Stimulated activated CD4-positive, alpha-beta T cell treated with anti-CD3 and anti-CD28 coated beads, Interleukin-1b, Interleukin-23, amount 100 ng/mL, for 4 hours (primary cell): ENCODE data around the gene DNMT3A.
"Not testable (repeated sequence)": the region's sequence is repeated elsewhere in the genome, so short reads cannot be mapped to it uniquely, and the experiment has no call there.

Experiments
- DNase-seq, 2 donors: peaks; one replicate each; pipeline ENCODE4 v3.0.0-alpha.2; 2020; ENCODE audit warnings: low read depth in 2 of 2

The DNMT3A gene

DNA sequence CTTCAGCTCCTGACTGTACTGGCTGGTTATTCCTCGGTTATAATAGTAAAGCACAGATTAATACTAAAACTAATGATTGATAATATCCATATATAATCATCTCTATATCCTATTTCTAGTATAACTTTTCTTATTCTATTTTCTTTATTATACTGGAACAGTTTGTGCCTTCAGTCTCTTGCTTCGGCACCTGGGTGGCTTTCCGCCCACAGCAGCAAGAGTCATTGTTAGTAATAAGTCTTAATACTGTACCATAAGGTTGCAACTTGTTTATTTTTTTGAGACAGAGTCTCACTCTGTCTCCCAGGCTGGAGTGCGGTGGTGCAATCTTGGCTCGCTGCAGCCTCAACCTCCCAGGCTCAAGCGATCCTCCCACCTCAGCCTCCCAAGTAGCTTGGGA, 130.8 kb downstream of the DNMT3A start:
- not testable (repeated sequence) for DNase-seq

DNA sequence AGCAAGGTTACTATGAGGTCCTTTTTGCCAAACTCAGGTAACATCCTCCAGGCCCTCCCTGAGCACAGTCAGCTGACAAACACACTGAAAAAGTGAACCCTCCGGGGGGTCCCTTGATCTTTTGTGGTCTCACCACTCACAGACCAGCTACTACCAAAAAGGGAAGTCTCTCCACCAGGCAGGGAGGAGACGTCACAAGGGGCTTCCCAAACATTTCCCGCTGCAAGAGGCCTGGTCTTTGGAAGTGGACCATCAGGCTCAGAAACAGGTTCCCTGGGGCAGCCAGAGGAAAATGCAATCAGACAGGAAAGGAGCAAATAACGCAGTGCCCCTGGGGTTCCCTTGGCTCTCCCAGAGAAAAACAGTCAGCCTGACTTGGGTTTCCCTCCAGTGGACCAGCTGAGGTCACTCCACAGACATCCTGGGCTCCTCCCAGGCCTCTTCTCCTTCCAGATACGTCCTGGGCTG, 134.6 kb downstream of the DNMT3A start:
- no peak for DNase-seq

DNA sequence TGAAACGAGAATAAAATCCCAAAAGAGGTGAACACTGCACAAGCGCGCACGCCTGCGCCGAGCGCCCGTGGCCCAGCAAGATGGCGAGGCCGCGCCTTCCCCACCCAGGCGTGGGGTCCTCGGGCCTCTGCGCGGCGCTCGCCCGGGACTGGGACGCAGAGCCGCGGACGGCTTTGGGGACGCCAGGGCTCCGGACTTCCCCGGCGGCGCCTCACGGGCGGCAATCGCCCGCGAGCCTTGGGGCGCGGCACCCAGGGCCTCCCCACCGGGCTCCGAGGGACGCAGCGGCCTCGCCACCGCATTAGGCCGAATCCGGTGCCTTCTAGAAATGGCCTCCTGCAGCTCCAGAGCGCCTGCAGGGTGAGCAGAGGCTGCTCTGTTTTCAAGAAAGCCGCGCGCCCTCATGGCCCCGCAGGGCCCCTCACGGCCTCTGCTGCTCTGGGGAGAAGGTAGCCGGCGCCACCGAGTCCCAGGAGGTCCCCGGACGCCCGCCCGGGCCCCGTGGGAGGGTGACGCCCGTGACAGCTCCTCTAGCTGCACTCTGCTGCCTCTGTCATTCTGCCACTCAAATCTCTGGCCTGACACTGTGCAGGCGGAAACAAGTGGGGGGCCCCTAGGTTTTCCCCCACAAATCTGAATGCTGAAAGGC, 137.4 kb downstream of the DNMT3A start:
- DNase-seq = no peak

DNA sequence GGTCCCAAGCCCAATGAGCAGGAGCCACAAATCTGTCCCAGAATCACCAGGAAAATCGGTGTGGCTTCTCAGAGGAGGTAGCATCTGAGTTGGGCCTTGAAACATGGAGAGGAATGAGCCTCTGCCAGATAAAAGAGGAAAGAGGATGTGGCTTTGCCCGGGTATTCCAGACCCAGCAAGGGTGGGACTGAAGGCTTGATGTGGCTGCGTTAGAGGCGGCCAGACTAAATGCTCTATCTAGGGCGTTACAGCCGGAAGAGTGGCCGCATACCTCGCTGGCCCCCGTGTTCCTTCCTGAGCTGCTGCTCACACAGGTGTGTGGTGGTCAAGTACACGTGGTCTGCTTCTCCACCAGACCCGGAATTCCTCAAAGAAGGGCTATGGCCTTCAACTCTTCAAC, 139.4 kb downstream of the DNMT3A start:
- no peak for DNase-seq

DNA sequence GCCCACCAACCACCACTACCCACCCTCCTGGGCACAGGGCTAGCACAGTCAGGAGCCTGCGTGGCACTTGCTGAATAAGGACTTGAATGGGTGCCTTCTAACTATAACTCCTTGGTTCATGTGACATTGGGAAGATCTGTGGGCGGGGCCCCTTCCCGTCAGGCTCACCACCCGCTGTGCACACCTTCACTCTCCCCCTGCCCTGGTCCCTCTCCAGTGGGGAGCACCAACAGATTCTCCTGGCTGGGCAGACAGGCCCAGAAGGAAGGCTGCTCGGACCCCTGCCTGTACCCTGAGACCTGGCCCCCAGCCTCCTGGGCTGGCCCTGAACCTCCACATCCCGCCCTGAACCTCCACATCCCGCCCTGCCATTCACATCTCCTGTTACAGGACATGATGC, 139.9 kb downstream of the DNMT3A start:
- no peak for DNase-seq

DNA sequence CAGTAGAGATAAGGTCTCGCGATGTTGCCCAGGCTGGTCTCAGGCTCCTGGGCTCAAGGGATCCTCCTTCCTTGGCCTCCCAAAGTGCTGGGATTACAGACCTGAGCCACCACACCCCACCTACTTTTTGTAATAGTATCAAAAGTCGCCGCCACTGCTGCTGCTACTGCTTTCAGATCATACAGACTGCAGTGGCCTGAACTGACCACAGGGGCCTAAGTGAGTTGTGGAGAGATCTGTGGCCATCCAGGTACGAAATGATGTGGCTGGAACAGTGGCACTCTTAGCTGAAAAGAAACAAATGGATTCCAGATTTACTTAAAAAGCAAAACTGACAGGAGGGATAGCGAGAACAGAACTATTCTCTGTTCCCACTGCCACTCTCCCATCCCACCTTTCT, 140.5 kb downstream of the DNMT3A start:
- DNase-seq = no peak

DNA sequence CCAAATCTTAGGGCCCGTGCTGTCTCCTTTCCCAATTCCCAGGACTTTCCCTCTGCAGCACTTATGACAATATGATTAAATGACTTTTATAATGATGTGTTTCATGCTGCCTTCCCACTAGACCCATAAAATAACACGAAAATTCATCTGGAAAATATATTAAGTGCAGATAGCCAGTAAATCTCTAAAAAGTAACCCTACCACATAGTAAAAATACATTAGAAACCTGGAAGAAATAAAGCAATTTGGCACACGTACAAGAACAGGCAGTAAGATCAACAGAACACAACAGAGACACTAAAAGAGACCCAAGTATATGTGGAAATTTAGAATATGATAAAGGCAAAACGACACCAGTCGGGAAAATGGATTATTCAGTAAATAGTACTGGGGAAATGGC, 143.1 kb downstream of the DNMT3A start:
- DNase-seq = no peak

DNA sequence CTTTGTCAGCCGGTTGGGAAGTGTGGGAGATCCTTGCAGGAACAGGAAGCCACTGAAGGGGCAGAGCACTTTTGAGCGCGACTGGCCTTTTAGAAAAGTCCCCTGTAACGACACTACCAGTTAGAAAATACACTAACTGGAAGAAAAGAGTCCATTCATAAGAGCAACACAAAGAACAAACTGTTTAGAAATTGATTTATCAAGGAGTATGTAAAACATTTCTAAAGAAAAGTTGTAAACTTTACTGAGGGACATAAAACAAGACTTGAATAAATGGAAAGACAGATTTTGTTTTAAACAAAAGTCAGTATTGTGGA, 143.6 kb downstream of the DNMT3A start:
- no peak for DNase-seq

DNA sequence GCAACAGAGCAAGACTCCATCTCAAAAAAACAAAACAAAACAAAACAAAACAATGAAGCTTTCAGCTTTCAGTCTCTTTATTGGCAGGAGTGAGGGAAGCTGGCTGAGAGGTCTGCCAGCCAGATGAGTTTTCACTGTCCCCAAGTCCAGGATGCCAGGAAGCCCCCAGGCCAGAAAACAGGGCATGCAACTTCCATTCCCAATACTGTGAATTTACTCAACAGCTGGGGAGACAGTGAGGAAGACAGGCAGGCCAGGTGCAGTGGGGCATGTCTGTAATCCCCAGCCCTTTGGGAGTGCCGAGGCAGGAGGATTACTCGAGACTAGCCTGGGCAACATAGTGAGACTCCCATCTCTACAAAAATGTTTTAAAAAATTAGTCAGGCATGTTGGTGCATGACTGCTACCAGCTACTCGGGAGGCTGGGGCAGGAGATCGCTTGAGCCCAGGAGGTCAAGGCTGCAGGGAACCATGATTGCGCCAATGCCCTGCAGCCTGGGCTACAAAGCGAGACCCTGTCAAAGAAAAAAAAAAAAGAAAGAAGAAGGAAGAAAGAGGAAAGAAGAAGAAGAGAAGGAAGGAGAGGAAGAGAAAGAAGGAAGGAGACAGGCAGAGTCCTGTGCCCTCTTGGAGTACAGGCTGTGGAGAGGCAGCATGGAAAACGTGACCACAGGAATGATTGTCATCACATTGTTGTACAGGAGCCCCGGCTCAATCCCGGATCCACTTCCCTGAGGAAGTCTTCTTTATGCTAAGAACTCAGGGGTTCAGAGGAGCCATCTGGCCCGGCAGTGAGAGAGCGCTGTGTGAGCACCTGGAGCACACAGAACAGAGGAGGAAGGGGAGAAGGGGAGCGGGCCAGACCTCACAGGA, 144.2 kb downstream of the DNMT3A start:
- no peak for DNase-seq

DNA sequence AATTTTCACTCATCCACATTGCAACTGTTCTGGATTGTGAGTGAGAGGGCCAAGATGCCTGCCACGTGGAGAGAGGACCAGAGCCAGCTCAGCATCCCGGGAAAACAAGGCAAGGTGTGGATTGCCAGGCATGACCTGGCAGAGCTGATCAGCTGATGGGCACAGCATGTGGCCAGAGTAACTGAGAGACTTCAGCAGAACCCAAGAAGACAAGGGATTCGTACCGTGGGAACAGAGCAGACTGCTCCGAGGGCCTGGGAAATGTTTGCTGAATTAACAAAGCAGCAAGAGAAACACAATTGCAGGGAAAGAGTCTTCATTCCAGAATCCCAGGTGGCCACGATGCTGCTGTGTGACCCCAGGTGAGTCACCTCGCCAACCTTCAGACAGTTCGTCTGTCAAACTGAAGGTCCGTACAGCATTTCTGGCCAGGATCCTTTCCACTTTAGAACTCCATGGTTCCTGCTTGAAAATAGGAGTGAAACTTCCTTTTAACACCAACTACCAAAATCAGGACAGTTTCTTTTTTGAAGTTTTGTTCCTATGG, 147.1 kb downstream of the DNMT3A start:
- no peak for DNase-seq

DNA sequence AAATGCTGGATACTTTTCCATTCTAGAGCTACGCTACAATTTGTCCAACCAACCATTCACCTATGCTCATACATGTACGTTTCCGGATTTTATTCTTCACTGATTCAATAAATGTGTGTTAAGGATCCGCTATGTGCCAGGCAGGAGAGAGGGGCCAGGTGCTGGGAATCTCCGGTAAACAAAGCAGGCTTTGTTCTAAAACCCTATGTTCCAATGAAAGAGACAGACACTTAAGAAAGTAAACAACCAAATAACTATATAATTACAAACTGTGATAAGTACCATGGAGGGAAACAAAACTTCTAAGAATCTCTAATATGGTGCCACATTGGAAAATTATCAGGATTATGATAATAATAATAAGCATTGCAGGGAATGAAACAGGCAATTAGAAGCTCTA, 151.2 kb downstream of the DNMT3A start:
- no peak for DNase-seq

DNA sequence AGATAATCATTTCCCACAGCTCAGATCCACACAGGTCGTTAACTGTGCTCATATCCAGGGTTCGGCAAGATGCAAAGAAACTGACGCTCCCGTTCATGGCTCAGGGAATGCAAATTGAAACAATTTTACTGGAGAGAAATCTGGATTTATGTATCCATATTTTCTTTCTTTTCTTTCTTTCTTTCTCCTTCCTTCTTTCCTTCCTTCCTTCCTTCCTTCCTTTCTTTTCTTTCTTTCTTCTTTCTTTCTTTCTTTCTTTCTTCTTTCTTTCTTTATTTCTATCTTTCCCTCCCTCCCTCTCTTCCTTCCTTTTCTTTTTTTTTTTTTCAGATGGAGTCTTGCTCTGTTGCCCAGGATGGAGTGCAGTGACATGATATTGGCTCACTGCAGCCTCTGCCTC, 153.3 kb downstream of the DNMT3A start:
- no peak for DNase-seq

DNA sequence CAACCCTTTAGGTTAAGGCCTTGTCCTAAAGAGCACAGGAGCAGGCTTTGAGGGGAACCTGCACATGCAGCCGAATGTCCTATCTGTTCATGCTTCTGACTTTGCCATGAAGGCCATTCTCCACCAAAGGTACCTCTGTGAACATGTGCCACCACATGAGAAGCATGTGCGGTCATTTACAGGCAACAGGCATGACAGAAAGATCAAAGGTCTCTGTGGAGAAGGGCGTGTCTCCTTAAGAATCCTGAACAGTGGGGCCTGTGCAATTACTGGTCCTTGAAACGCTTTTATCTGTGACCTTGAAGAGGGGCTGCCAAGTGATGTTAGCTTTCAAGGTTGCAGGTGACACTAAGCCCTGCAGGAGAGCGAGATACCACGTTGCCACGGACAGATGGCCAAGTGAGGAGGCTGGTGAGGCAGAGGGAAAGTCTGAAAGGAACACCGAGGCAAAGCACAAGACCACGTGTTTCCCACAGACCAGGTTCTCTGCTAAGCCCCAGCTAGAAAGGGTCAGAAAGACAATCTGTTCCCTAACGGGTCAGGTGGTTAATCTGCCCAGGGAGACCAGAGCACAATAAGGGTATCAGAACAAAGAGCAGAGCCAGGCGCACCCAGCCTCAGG, 153.9 kb downstream of the DNMT3A start:
- no peak for DNase-seq

DNA sequence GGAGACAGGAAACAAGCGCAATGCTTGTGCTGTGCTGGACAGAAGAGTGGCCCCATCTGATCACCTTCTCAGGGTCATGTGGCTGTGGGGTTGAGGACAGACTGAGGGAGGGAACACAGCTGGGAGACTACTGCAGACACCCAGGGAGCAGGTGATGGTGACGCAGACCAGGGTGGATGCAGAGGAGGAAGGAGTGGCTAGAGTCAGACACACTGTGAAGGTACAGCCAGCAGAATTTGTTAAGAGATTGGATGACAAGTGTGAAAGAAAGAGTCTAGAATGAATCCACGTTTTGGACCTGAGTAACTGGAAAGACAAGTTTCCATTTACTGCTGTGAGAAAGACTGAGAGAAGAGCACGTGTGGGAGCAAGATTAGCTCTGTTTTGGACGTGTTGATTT, 157.5 kb downstream of the DNMT3A start:
- no peak for DNase-seq

DNA sequence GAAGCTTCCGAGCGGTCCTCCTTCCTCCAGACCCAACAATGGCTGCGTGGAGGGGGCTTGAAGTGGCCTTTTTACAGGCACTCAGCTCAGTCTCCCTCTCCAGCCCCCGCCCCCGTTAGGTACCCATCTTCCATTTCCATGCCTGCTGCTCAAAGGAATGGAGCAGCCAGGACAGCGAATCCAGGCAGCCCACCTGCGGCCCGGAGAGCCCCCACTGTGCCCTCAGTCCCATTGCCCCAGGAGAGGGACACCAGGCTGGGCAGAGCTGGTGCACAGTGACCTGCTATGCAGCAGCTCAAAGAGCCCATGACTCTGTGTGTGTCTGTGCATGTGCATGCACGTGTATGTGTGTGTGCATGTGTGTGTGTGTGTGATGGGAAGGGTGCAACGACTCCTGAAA, 162.7 kb downstream of the DNMT3A start:
- no peak for DNase-seq
